GM19395 (cell line): ENCODE measurements around the gene PARD3.
"Not testable (repeated sequence)": the region's sequence is repeated elsewhere in the genome, so short reads cannot be mapped to it uniquely, and the experiment has no call there.

Source experiments
- ATAC-seq: cut with Tn5 transposase; IDR thresholded peaks from one replicate; pipeline ENCODE4 v1.9.1; 2021; ENCODE audit warnings: mild to moderate bottlenecking, moderate library complexity; ENCODE audit not compliant: unreplicated experiment

PARD3 gene

GRCh38 chr10:34438741-34439140, 376.4 kb downstream of the PARD3 start:
- no peak for ATAC-seq

- no peak for ATAC-seq
Measured at GRCh38 chr10:34437906-34438305, 377.2 kb downstream of the PARD3 start.

GRCh38 chr10:34434119-34434594, 380.9 kb downstream of the PARD3 start:
- no peak for ATAC-seq

- ATAC-seq = no peak
Measured at GRCh38 chr10:34433241-34434076, 381.6 kb downstream of the PARD3 start.

GRCh38 chr10:34432589-34432988, 382.5 kb downstream of the PARD3 start:
- ATAC-seq = no peak

GRCh38 chr10:34430685-34431084, 384.4 kb downstream of the PARD3 start:
- ATAC-seq = no peak

- no peak for ATAC-seq
Measured at GRCh38 chr10:34428501-34428900, 386.6 kb downstream of the PARD3 start.

GRCh38 chr10:34427911-34428216, 387.2 kb downstream of the PARD3 start:
- no peak for ATAC-seq

- not testable (repeated sequence) for ATAC-seq
Measured at GRCh38 chr10:34427158-34427910, 387.8 kb downstream of the PARD3 start.

GRCh38 chr10:34426538-34427157, 388.4 kb downstream of the PARD3 start:
- ATAC-seq = not testable (repeated sequence)

GRCh38 chr10:34426041-34426440, 389.1 kb downstream of the PARD3 start:
- no peak for ATAC-seq

GRCh38 chr10:34423673-34424625, 391.1 kb downstream of the PARD3 start:
- no peak for ATAC-seq

GRCh38 chr10:34420795-34421194, 394.3 kb downstream of the PARD3 start:
- ATAC-seq = no peak

GRCh38 chr10:34420273-34420672, 394.8 kb downstream of the PARD3 start:
- ATAC-seq = no peak

- no peak for ATAC-seq
Measured at GRCh38 chr10:34415039-34415438, 400.1 kb downstream of the PARD3 start.

- ATAC-seq = no peak
Measured at GRCh38 chr10:34413756-34414587, 401.1 kb downstream of the PARD3 start.

GRCh38 chr10:34413214-34413613, 401.9 kb downstream of the PARD3 start:
- no peak for ATAC-seq

- no peak for ATAC-seq
Measured at GRCh38 chr10:34408956-34409355, 406.1 kb downstream of the PARD3 start.

GRCh38 chr10:34408381-34408780, 406.7 kb downstream of the PARD3 start:
- ATAC-seq = no peak

- ATAC-seq = no peak
Measured at GRCh38 chr10:34407324-34407805, 407.7 kb downstream of the PARD3 start.
